WERI-Rb-1 (cell line): Measurements from ENCODE around the gene IPMK.
"Not testable (repeated sequence)": the region's sequence is repeated elsewhere in the genome, so short reads cannot be mapped to it uniquely, and the experiment has no call there.

Experiments
- DNase-seq: peaks from one replicate; pipeline ENCODE4 v3.0.0-alpha.2; 2020
- H3K27ac ChIP-seq: fragments of 250-450 bp; sonication (Bioruptor Pico); 2 replicates; pipeline ENCODE4 v1.5.1; 2020; ENCODE audit warnings: mild to moderate bottlenecking, moderate library complexity
- H3K27me3 ChIP-seq: fragments of 250-450 bp; sonication (Bioruptor Pico); 2 replicates; pipeline ENCODE4 v1.5.1; 2021; ENCODE audit warnings: mild to moderate bottlenecking, low read depth, moderate library complexity; ENCODE audit not compliant: insufficient read depth, severe bottlenecking
- H3K36me3 ChIP-seq: fragments of 250-450 bp; sonication (Bioruptor Pico); 2 replicates; pipeline ENCODE4 v1.5.1; 2020; ENCODE audit warnings: mild to moderate bottlenecking, moderate library complexity
- H3K4me3 ChIP-seq: 2 replicates; pipeline ENCODE4 v1.5.1; 2011; ENCODE audit warnings: low read depth, mild to moderate bottlenecking, control low read depth, low read length
- H3K9me3 ChIP-seq: fragments of 250-450 bp; sonication (Bioruptor Pico); 2 replicates; pipeline ENCODE4 v1.5.1; 2021; ENCODE audit warnings: mild to moderate bottlenecking, moderate library complexity; ENCODE audit not compliant: severe bottlenecking
- TF ChIP-seq, protein P1 (sequence below): IDR thresholded peaks from 2 replicates; pipeline ENCODE4 v1.5.1; 2011; ENCODE audit warnings: low read depth, mild to moderate bottlenecking, control low read depth, inconsistent platforms, low read length

The IPMK gene

DNA sequence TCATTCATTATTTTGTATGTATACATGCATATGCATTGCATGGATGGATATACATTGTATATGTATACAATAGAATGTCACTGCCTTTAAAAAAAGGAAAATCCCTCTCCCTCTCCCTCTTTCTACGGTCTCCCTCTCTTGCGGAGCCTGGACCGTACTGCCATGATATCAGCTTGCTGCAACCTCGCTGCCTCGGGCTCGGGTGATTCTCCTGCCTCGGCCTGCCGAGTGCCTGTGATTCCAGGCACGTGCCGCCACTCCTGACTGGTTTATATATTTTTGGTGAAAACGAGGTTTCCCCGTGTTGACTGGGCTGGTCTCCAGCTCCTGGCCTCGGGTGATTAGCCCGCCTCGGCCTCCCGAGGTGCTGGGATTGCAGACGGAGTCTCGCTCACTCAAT, 24.4 kb downstream of the IPMK start:
- Histone ChIP-seq H3K36me3 (no peaks in the 10 kb centered on the region), H3K4me3 (no peak overlapping the region), H3K27ac (no peak overlapping the region), H3K9me3 (peaks cover 3% of the 10 kb centered on the region), H3K27me3 (no peaks in the 10 kb centered on the region)
- no peak for DNase-seq
- TF ChIP-seq, protein P1, sequence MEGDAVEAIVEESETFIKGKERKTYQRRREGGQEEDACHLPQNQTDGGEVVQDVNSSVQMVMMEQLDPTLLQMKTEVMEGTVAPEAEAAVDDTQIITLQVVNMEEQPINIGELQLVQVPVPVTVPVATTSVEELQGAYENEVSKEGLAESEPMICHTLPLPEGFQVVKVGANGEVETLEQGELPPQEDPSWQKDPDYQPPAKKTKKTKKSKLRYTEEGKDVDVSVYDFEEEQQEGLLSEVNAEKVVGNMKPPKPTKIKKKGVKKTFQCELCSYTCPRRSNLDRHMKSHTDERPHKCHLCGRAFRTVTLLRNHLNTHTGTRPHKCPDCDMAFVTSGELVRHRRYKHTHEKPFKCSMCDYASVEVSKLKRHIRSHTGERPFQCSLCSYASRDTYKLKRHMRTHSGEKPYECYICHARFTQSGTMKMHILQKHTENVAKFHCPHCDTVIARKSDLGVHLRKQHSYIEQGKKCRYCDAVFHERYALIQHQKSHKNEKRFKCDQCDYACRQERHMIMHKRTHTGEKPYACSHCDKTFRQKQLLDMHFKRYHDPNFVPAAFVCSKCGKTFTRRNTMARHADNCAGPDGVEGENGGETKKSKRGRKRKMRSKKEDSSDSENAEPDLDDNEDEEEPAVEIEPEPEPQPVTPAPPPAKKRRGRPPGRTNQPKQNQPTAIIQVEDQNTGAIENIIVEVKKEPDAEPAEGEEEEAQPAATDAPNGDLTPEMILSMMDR = no peak

DNA sequence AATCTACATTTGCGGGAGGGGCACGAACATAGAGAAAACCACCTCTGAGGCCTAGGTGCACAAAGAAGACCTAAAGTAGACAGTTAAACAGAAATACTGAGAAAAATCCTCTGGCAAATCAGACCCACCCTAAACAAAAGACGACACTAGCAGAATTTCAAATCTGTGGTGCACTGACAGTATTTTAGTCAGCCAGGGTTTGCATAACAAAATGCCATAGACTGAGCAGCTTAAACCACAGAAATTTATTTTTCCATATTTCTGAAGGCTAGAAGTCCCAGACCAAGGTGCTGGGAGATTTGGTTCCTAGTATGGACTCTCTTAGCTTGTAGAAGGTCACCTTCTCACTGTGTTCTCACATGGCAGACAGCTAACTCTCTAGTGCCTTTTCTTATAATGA, 26.3 kb downstream of the IPMK start:
- H3K4me3 ChIP-seq = no peak overlapping the region
- TF ChIP-seq, protein P1 = no peak
- peaks cover 3% of the 10 kb centered on the region for H3K9me3 ChIP-seq
- no peak overlapping the region for H3K27ac ChIP-seq
- no peaks in the 10 kb centered on the region for H3K27me3 ChIP-seq
- H3K36me3 ChIP-seq = peaks cover 6% of the 10 kb centered on the region
- DNase-seq = no peak

DNA sequence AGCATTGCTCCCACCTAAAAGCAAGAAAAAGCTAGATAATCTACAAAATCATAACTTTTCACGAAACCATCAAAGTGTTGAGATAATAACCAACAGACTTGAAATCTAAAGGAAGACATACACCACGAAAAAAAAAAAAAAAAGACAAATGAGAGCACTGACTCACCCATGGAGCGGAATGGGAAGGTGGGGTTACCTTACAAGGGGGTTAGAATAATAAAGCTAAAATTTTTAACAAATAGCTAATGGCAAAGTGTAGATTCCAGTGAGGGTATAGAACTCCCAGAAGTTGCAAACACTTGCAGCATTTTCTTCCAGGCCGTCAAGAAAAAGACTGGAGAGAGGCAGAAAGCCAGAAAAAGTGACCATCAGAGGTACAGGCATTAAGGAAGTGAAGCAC, 27.2 kb downstream of the IPMK start:
- DNase-seq = no peak
- TF ChIP-seq, protein P1 = no peak
- Histone ChIP-seq H3K9me3 (no peaks in the 10 kb centered on the region), H3K36me3 (peaks cover 11% of the 10 kb centered on the region), H3K4me3 (no peak overlapping the region), H3K27ac (no peak overlapping the region), H3K27me3 (no peaks in the 10 kb centered on the region)

DNA sequence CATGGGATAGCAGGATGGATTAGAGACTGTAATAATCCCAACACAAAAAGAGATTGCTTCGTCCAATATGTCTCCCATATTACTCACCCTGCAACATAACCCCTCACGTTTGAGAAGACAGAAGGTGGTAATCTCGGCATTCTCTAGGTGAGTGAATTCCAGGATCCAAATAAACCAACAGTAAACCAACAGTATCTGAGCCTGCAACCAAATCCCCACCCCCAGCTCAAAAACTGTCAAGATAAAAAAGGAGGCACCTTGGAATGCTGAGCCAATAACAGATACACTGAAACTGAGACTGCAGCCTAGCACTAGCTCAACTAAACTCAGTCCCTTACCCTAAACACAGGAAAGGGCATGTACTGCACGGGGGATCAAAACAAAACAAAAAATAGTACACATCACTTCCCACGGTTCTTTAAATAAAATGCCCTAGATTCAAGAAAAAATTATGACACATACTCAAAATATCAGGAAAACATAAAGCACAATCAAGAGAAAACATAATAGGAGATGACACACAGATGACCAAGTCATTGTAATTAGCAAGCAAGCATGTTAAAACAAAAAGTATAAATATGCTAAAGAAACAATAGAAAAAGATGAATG, 28.0 kb downstream of the IPMK start:
- Histone ChIP-seq H3K9me3 (peaks cover 3% of the 10 kb centered on the region), H3K27me3 (no peaks in the 10 kb centered on the region), H3K36me3 (peaks cover 17% of the 10 kb centered on the region), H3K4me3 (no peak overlapping the region), H3K27ac (no peak overlapping the region)
- TF ChIP-seq, protein P1 = no peak
- DNase-seq = no peak

DNA sequence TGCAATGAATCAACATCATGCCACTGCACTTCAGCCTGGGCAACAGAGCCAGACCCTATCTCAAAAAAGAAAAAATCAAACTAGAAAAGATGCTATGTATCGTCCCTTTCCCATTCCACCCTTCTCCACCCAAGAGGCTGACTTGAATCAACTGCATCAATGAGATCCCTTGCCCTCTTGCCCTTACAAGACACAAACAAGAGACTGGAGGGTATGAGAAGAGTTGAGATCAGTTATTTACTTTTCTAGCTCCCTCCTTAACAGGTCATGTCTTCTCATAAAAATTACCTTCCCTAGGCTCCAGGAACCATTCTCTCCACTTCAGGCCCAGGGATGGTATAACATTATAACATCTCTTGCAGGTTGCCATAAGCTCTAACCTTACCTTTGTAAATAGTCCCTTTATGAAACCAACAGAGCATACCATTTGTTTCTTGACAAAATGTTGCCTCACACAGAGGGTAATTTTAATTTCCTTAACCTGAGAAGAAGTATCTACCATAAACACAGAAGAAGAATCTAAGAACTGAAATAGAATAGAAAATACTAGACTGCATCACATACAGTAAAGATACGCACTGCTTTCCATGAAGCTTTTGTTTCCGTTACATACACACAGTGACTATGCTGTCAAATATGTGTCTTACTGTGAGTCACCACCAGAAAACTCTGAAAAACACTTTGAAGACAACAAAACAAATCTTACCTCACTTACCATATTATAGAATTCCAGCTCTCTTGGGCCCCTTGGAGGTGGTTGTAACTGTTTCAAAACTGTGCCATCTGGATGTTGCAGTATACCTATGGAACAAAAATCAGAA, 30.5 kb downstream of the IPMK start:
- Histone ChIP-seq H3K27ac (no peak overlapping the region), H3K9me3 (peaks cover 3% of the 10 kb centered on the region), H3K36me3 (peaks cover 17% of the 10 kb centered on the region), H3K4me3 (no peak overlapping the region), H3K27me3 (no peaks in the 10 kb centered on the region)
- DNase-seq = no peak
- TF ChIP-seq, protein P1 = no peak

DNA sequence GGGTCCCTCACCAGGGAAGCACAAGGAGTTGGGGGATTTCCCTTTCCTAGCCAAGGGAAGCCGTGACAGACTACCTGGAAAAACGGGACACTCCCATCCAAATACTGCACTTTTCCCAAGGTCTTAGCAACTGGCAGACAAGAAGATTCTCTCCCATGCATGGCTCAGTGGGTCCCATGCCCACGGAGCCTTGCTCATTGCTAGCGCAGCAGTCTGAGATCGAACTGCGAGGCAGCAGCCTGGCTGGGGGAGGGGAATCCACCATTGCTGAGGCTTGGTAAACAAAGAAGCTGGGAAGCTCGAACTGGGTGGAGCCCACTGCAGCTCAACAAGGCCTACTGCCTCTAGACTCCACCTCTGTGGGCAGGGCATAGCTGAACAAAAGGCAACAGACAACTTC, 37.8 kb downstream of the IPMK start:
- H3K27me3 ChIP-seq, H3K27ac ChIP-seq, H3K9me3 ChIP-seq, H3K4me3 ChIP-seq, DNase-seq, H3K36me3 ChIP-seq: not testable (repeated sequence)
